ENCODE measurements around the gene TXNRD2.

The TXNRD2 gene

DNA sequence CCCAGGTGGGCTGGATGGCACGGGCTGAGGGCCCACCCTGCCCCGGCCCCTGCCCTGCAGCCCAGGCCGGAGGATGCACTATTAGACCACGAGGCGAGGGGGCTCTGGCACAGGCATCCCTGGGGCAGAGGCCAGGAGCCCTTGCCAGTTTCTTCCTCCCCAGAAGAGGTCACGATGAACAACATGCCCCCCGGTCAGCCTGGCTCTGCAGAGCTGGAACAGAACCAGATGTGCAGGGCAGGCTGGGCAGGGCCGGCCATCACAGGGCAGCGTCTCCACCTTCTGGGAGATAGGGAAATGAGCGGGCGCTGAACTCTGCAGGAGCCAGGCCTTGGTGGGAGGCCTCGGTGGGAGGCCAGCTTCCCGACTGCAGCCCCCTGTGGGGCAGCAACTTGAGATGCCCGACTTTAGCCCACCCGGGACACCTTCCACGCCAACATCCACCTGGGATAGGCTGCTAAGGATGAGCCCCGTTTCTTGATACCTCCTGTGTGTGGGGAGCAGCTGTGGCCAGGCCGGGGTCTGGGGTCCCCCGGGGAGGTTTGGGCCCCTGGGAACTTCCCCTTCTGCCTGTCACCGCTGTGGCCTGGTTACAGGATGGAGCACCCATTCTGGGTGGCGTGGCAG is 65.2 kb downstream of the TXNRD2 start:
- H3K36me3 ChIP-seq: peaks cover 35% of the 10 kb centered on the region
- TF ChIP-seq, protein P1, sequence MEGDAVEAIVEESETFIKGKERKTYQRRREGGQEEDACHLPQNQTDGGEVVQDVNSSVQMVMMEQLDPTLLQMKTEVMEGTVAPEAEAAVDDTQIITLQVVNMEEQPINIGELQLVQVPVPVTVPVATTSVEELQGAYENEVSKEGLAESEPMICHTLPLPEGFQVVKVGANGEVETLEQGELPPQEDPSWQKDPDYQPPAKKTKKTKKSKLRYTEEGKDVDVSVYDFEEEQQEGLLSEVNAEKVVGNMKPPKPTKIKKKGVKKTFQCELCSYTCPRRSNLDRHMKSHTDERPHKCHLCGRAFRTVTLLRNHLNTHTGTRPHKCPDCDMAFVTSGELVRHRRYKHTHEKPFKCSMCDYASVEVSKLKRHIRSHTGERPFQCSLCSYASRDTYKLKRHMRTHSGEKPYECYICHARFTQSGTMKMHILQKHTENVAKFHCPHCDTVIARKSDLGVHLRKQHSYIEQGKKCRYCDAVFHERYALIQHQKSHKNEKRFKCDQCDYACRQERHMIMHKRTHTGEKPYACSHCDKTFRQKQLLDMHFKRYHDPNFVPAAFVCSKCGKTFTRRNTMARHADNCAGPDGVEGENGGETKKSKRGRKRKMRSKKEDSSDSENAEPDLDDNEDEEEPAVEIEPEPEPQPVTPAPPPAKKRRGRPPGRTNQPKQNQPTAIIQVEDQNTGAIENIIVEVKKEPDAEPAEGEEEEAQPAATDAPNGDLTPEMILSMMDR (IDR thresholded peaks at IDR 0.05): no peak
- no peak overlapping the region for H3K27ac ChIP-seq

DNA sequence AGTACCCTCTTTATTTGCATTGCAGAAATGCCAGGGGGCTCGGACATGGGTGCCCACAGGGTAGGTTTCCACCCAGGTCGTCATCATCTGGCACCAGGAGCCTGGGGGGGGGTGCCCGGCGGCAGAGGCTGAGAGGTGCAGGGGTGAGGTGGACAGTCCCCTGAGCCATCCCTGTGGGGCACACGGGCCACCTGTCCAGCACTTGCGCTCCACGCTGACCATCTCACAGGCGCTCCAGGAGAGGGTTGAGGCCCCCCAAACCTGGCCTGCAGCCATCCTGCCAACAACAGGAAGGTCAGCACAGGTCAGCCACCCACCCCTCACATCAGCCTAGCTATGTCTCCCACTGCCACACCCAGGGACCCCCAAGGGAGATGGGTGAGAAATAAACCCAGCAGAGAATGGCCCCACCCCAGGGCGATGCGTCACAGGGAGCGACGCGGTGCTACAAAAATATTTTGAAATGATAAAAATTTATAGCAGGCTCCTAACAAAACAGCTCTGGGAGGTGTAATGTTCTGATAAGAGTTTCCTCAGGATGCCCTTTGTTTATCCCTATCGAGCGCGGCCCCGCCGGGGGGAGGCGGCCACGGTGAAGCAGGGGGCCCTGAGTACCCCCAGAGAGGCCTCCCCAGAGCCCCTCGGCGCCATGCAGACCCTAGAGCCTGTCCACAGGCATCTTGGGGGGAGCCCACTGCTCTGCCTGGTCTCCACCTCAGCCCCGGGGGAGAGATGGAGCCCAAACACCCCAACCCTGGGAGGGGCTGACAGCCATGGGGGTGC is 65.9 kb downstream of the TXNRD2 start:
- Histone ChIP-seq H3K27me3 (no peaks in the 10 kb centered on the region), H3K9me3 (no peaks in the 10 kb centered on the region), H3K4me1 (ENCODE audit: control insufficient read depth in 1 of 2, insufficient read depth in 1 of 2, low read depth in 1 of 2, low read length in 1 of 2) (no peaks in the 10 kb centered on the region), H3K36me3 (peaks cover 35% of the 10 kb centered on the region), H3K4me3 (ENCODE audit: low read depth in 1 of 2, low read length in 1 of 2) (no peak overlapping the region), H3K27ac (no peak overlapping the region)
- TF ChIP-seq, protein P1 (IDR thresholded peaks at IDR 0.05): no peak

More for the DNA sequence above, 65.2 kb downstream of the TXNRD2 start:
- Histone ChIP-seq H3K4me1 (ENCODE audit: control insufficient read depth in 1 of 2, insufficient read depth in 1 of 2, low read depth in 1 of 2, low read length in 1 of 2) (no peaks in the 10 kb centered on the region), H3K27me3 (no peaks in the 10 kb centered on the region), H3K9me3 (no peaks in the 10 kb centered on the region), H3K4me3 (ENCODE audit: low read depth in 1 of 2, low read length in 1 of 2) (no peak overlapping the region)

DNA sequence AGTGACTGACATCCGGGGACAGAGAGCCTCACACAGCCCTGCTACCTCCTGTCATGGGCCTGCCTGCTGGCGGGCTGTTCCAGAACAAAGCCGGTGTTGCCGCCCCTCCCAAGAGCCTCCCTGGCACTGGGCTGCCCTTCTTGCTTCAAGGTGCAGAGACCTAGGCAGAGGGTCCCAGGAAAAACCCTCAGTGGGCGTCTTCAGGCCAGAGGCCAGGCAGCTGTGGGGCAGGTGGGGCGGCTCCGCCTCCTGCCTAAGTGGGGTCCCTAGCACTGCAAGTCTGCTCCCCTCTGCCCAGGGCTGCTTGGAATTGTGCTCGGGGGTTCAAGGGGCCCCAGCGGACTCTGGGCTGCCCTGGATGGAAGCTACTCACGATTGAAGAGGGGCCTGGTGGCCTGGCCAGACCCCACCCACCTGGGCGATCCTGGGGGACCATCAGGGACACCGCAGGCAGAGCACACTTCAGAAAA is 66.5 kb downstream of the TXNRD2 start:
- Histone ChIP-seq H3K4me3 (ENCODE audit: low read depth in 1 of 2, low read length in 1 of 2) (no peak overlapping the region), H3K4me1 (ENCODE audit: control insufficient read depth in 1 of 2, insufficient read depth in 1 of 2, low read depth in 1 of 2, low read length in 1 of 2) (no peaks in the 10 kb centered on the region), H3K27ac (no peak overlapping the region), H3K9me3 (no peaks in the 10 kb centered on the region), H3K36me3 (peaks cover 35% of the 10 kb centered on the region), H3K27me3 (no peaks in the 10 kb centered on the region)
- TF ChIP-seq, protein P1 (IDR thresholded peaks at IDR 0.05): no peak

DNA sequence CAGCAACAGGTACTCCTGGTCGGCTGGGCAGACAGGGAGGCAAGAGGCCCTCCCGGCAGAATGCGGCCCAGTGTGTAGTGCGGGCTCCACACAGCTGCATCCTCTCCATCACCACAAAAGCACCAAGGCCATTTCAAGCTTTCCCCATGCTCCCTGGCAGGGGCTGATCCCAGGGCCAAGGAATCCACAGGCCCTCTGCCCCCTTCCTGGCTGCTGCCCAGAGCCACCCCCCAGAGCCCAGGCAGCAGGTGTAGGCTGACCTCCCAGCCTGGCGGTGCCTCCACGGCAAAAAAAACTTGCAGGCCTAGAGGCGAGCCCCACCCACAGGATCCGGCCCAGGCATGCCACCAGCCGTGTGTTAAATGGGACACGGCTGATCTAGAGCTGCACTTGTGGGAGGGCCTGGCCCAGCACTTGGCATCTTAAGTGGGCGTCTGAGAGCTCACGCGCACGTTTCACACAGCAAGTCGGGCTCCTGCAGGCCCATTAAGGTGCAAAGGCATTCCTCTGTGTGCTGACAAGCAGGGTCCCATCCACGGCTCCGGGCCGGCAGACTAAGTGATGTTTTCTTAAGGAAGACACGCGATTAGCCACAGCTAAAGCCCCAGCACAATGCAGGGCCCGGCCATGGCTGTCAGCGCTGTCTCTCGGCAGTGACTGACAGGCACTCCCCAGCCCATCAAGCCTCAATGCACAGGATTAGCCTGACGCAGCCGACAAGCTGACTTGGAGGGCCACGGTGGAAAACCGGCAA is 67.1 kb downstream of the TXNRD2 start:
- TF ChIP-seq, protein P1 (IDR thresholded peaks at IDR 0.05): no peak
- Histone ChIP-seq H3K4me1 (ENCODE audit: control insufficient read depth in 1 of 2, insufficient read depth in 1 of 2, low read depth in 1 of 2, low read length in 1 of 2) (no peaks in the 10 kb centered on the region), H3K9me3 (no peaks in the 10 kb centered on the region), H3K27me3 (no peaks in the 10 kb centered on the region), H3K4me3 (ENCODE audit: low read depth in 1 of 2, low read length in 1 of 2) (no peak overlapping the region), H3K36me3 (peaks cover 35% of the 10 kb centered on the region), H3K27ac (no peak overlapping the region)

DNA sequence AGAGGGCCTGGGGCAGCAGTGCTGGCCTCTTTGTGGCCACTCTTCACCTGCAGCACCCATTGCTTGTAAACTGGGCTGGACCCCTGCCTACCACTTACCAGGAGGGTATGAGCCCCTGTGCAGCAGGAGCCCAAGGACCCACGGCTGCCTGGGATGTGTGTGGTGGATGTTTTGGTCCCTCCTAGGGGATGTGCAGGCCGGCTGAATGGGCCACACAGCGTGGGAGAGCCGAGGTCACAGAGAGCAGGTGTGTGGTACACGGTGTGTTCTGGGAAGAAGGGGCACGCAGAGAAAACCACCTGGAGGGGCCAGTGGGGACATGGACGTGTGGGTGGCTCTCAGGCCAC is 67.7 kb downstream of the TXNRD2 start:
- no peaks in the 10 kb centered on the region for H3K9me3 ChIP-seq
- TF ChIP-seq, protein P1 (IDR thresholded peaks at IDR 0.05): no peak
- no peaks in the 10 kb centered on the region for H3K27me3 ChIP-seq
- peaks cover 35% of the 10 kb centered on the region for H3K36me3 ChIP-seq
- H3K27ac ChIP-seq: no peak overlapping the region
- H3K4me1 ChIP-seq (ENCODE audit: control insufficient read depth in 1 of 2, insufficient read depth in 1 of 2, low read depth in 1 of 2, low read length in 1 of 2): no peaks in the 10 kb centered on the region
- H3K4me3 ChIP-seq (ENCODE audit: low read depth in 1 of 2, low read length in 1 of 2): no peak overlapping the region
